GF-D8 (cell line): ENCODE measurements around the gene HOXC4.
"Not testable (repeated sequence)": the region's sequence is repeated elsewhere in the genome, so short reads cannot be mapped to it uniquely, and the experiment has no call there.

Experiments used
- DNase-seq: peaks from one replicate; lab custom pipeline; 2025; lab: John Stamatoyannopoulos, UW

The HOXC4 gene

GRCh38 chr12:54058128-54058768 lies 4.6 kb downstream of the HOXC4 start:
- no peak for DNase-seq

- no peak for DNase-seq
These were observed 6.0 kb downstream of the HOXC4 start for GRCh38 chr12:54059668-54060067.

GRCh38 chr12:54060174-54060974 lies 6.7 kb downstream of the HOXC4 start:
- DNase-seq: no peak

- DNase-seq: no peak
These were observed 7.5 kb downstream of the HOXC4 start for GRCh38 chr12:54060975-54061778.

- no peak for DNase-seq
These were observed 12.0 kb downstream of the HOXC4 start for GRCh38 chr12:54065677-54066076.

- DNase-seq: no peak
These were observed 12.8 kb downstream of the HOXC4 start for GRCh38 chr12:54066408-54066807.

- DNase-seq: no peak
These were observed 14.9 kb downstream of the HOXC4 start for GRCh38 chr12:54068418-54069070.

- no peak for DNase-seq
These were observed 18.3 kb downstream of the HOXC4 start for GRCh38 chr12:54071942-54072341.

GRCh38 chr12:54074308-54074707 lies 20.7 kb downstream of the HOXC4 start:
- DNase-seq: no peak

GRCh38 chr12:54075409-54075808 lies 21.8 kb downstream of the HOXC4 start:
- DNase-seq: no peak

GRCh38 chr12:54075974-54076373 lies 22.3 kb downstream of the HOXC4 start:
- DNase-seq: no peak

GRCh38 chr12:54077843-54078242 lies 24.2 kb downstream of the HOXC4 start:
- DNase-seq: not testable (repeated sequence)

GRCh38 chr12:54079115-54079514 lies 25.5 kb downstream of the HOXC4 start:
- not testable (repeated sequence) for DNase-seq

GRCh38 chr12:54080008-54080924 lies 26.6 kb downstream of the HOXC4 start:
- DNase-seq: not testable (repeated sequence)

GRCh38 chr12:54081053-54081514 lies 27.4 kb downstream of the HOXC4 start:
- not testable (repeated sequence) for DNase-seq

GRCh38 chr12:54081581-54082396 lies 28.2 kb downstream of the HOXC4 start:
- DNase-seq: not testable (repeated sequence)

GRCh38 chr12:54082397-54082892 lies 28.8 kb downstream of the HOXC4 start:
- DNase-seq: no peak

- not testable (repeated sequence) for DNase-seq
These were observed 34.4 kb downstream of the HOXC4 start for GRCh38 chr12:54088011-54088410.

- DNase-seq: not testable (repeated sequence)
These were observed 35.8 kb downstream of the HOXC4 start for GRCh38 chr12:54089465-54089864.

- DNase-seq: not testable (repeated sequence)
These were observed 36.7 kb downstream of the HOXC4 start for GRCh38 chr12:54090312-54090711.
